Upper lobe of right lung (tissue), 1 donor: ENCODE measurements around the gene UBR7. TPM values are rescaled to one million over a fixed set of nuclear protein-coding genes. Genes with fewer than 3 reads are reported as not detected.
"Not testable (repeated sequence)": the region's sequence is repeated elsewhere in the genome, so short reads cannot be mapped to it uniquely, and the experiment has no call there.

ENCODE experiments used
- ATAC-seq: fragments of 200-7000 bp; cut with Tn5 transposase; one replicate; pipeline ENCODE4 v1.9.1; 2020; ENCODE audit warnings: mild to moderate bottlenecking, moderate library complexity
- DNase-seq: peaks from one replicate; pipeline ENCODE4 v3.0.0-alpha.2; 2020
- H3K27ac ChIP-seq: fragments of 200-600 bp; one replicate; pipeline ENCODE4 v1.8.0; 2022
- H3K27me3 ChIP-seq: fragments of 200-600 bp; one replicate; pipeline ENCODE4 v1.8.0; 2022; ENCODE audit warnings: mild to moderate bottlenecking
- H3K36me3 ChIP-seq: fragments of 200-600 bp; one replicate; pipeline ENCODE4 v1.8.0; 2022
- H3K4me1 ChIP-seq: fragments of 200-600 bp; one replicate; pipeline ENCODE4 v1.8.0; 2022
- H3K4me3 ChIP-seq: fragments of 200-600 bp; one replicate; pipeline ENCODE4 v1.8.0; 2022; ENCODE audit warnings: mild to moderate bottlenecking
- H3K9me3 ChIP-seq: fragments of 200-600 bp; one replicate; pipeline ENCODE4 v1.8.0; 2022
- intact Hi-C: fragments of 100-400 bp; cut with DNase I; formaldehyde crosslinking; loops from one replicate; pipeline ENCODE4 v1.11.0; 2022
- total RNA-seq: library from RNA; stranded (reverse); fragmentation: NEBNext Ultra II Directional; extraction: Animal tissue kit (Norgen Biotek cat#: 25700); gene quantifications from one replicate; pipeline ENCODE4 v1.2.1, GENCODE V29; 2021
- TF ChIP-seq, protein P1 (sequence below): fragments of 200-600 bp; IDR thresholded peaks from one replicate; pipeline ENCODE4 v1.8.0; 2022; ENCODE audit warnings: antibody characterized with exemption
- donor health status: DM: no; HTN: yes; CAD: no; lungs with severe emphysema.

Gene UBR7
- total RNA-seq, 1 donor from 2014 or later: 13.8 TPM

DNA sequence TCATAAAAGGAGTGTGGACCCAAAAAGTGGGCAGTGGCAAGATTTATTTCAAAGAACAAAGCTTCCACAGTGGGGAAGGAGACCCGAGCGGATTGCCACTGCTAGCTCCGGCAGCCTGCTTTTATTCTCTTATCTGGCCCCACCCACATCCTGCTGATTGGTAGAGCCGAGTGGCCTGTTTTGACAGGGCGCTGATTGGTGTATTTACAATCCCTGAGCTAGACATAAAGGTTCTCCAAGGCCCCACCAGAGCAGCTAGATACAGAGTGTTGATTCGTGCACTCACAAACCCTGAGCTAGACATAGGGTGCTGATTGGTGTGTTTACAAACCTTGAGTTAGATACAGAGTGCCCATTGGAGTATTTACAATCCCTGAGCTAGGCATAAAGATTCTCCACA lies 37.4 kb upstream of the UBR7 start:
- H3K27me3 ChIP-seq, intact Hi-C loops, DNase-seq, H3K4me1 ChIP-seq, ATAC-seq, H3K27ac ChIP-seq, H3K9me3 ChIP-seq, H3K36me3 ChIP-seq, H3K4me3 ChIP-seq: not testable (repeated sequence)

DNA sequence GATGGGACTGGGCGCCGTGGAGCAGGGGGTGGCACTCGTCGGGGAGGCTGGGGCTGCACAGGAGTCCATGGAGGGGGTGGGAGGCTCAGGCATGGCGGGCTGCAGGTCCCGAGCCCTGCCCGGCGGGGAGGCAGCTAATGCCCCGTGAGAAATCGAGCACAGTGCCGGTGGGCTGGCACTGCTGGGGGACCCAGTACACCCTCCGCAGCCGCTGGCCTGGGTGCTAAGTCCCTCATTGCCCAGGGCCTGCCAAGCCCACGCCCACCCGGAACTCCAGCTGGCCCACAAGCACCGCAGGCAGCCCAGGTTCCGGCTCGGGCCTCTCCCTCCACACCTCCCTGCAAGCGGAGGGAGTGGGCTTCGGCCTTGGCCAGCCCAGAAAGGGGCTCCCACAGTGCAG lies 36.9 kb upstream of the UBR7 start:
- H3K4me3 ChIP-seq, H3K27me3 ChIP-seq, H3K9me3 ChIP-seq, H3K4me1 ChIP-seq, H3K36me3 ChIP-seq, intact Hi-C loops, ATAC-seq, H3K27ac ChIP-seq: not testable (repeated sequence)
- peak; percentile 55 for DNase-seq

DNA sequence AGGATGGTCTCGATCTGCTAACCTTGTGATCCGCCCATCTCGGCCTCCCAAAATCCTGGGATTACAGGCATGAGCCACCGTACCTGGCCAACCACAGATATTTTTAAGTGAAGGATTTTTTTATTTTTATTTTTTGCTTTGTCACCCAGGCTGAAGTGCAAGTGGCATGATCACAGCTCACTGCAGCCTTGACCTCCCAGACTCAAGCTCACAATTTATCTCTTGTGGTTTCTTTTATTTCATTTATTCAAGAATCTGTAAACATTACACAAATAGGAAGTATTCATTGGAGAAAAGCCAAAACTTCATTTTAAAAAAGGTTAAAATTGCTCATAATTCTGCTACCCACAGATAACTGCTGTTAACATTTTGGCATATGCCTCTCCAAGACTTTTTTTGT lies 35.7 kb upstream of the UBR7 start:
- intact Hi-C loops: no loop called here
- DNase-seq (peak; percentile 6), ATAC-seq (no peak)
- Histone ChIP-seq H3K4me1 (no peaks in the 10 kb centered on the region), H3K4me3 (no peak overlapping the region), H3K36me3 (no peaks in the 10 kb centered on the region), H3K27ac (no peak overlapping the region), H3K9me3 (no peaks in the 10 kb centered on the region), H3K27me3 (no peaks in the 10 kb centered on the region)
- TF ChIP-seq, protein P1, sequence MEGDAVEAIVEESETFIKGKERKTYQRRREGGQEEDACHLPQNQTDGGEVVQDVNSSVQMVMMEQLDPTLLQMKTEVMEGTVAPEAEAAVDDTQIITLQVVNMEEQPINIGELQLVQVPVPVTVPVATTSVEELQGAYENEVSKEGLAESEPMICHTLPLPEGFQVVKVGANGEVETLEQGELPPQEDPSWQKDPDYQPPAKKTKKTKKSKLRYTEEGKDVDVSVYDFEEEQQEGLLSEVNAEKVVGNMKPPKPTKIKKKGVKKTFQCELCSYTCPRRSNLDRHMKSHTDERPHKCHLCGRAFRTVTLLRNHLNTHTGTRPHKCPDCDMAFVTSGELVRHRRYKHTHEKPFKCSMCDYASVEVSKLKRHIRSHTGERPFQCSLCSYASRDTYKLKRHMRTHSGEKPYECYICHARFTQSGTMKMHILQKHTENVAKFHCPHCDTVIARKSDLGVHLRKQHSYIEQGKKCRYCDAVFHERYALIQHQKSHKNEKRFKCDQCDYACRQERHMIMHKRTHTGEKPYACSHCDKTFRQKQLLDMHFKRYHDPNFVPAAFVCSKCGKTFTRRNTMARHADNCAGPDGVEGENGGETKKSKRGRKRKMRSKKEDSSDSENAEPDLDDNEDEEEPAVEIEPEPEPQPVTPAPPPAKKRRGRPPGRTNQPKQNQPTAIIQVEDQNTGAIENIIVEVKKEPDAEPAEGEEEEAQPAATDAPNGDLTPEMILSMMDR: no peak

DNA sequence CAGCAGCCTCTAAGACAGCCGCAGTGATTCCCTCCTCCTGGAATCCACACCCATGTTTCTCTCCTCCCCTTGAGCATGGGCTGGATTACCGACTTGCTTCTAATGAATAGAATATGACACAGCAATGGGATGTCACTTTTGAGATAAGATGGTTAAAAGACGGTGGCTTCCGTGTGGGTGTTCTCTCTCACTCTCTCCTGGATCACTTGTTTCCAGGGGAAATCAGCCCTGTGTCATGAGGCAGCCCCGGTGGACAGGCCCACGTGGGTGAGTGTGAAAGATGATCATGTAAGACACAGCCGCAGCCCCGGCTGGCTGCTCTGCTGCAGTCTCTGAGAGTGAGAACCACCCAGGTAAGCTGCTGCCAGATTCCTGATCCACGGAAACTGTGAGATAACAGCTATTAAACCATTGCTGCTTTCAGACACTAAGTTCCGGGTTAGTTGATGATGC lies 33.1 kb upstream of the UBR7 start:
- Histone ChIP-seq H3K27ac (no peak overlapping the region), H3K36me3 (no peaks in the 10 kb centered on the region), H3K4me3 (no peak overlapping the region), H3K27me3 (no peaks in the 10 kb centered on the region), H3K4me1 (peaks cover 6% of the 10 kb centered on the region), H3K9me3 (no peaks in the 10 kb centered on the region)
- ATAC-seq (no peak), DNase-seq (peak; percentile 48)
- intact Hi-C loops: no loop called here
- TF ChIP-seq, protein P1: no peak

DNA sequence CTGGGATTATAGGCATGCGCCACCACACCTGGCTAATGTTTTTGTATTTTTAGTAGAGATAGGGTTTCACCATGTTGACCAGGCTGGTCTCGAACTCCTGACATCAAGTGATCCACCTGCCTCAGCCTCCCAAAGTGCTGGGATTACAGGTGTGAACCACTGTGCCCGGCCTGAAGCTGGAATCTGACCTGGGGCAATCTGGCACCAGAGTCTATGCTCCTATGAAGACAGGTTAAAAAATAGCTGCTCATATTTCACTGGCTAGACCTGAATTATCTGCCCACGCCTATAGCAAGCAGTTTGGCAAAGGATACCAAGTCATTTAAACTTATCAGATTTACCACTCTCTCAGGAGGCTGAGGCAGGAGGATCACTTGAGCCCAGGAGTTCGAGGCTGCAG lies 32.3 kb upstream of the UBR7 start:
- intact Hi-C loops, H3K36me3 ChIP-seq, ATAC-seq, H3K27me3 ChIP-seq, H3K4me3 ChIP-seq, H3K27ac ChIP-seq, H3K9me3 ChIP-seq, H3K4me1 ChIP-seq: not testable (repeated sequence)
- peak; percentile 15 for DNase-seq

DNA sequence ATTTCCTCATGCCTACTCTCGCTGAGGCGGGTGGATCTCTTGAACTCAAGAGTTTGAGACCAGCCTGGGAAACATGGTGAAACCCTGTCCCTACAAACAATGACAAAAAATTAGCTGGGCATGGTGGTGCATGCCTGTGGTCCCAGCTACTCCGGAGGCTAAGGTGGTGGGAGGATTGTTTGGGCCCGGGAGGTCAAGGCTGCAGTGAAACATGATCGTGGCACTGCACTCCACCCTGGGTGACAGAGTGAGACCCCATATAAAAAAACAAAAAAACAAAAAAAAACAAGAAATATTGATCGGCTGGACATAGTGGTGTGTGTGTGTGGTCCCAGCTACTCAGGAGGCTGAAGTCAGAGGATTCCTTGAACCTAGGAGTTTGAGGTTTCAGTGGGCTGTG lies 31.6 kb upstream of the UBR7 start:
- peak; percentile 20 for DNase-seq
- no peaks in the 10 kb centered on the region for H3K9me3 ChIP-seq
- no peak overlapping the region for H3K27ac ChIP-seq
- TF ChIP-seq, protein P1: no peak
- intact Hi-C loops: no loop called here
- H3K27me3 ChIP-seq: no peaks in the 10 kb centered on the region
- no peaks in the 10 kb centered on the region for H3K36me3 ChIP-seq
- ATAC-seq: no peak
- peaks cover 6% of the 10 kb centered on the region for H3K4me1 ChIP-seq
- H3K4me3 ChIP-seq: no peak overlapping the region

DNA sequence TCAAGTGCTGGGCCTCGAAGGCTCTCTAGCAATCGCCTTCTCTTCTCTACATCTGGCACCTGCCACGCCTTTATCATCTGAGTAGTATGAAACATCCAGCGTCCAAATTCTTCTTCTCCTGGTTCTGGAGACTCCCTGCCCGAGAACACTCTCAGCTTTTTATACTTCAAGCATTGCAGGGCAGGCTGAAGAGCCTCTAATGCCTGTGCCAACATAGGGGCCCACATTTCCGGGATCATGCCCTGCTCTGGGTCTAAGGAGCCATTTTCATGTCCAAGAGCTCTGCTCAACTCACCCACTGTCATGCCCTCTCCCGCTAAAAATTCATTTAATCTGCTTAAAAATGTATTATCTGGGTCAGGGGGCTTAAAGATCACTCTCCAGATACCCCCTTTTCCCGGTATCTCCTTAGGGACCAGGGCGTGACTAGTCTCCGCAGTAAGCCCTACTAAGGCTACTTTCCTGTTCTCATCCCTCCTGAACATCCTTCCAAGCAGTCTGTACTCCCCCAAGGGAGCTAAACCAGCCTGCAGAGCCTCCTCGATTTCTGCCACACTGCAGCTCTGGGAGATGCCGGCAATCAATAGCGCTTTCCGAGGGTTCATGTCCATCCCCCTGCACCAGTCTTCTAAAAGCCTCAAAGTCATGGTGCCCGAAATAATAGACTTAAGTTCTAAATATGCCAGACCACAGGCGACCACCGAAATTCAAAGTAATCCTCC lies 23.3 kb upstream of the UBR7 start:
- Histone ChIP-seq H3K27me3 (no peaks in the 10 kb centered on the region), H3K4me3 (peak overlapping the region; percentile 95), H3K27ac (peak overlapping the region; percentile 97), H3K36me3 (peaks cover 29% of the 10 kb centered on the region), H3K9me3 (no peaks in the 10 kb centered on the region), H3K4me1 (peaks cover 26% of the 10 kb centered on the region)
- ATAC-seq: peak; percentile 19
- intact Hi-C loops: no loop called here
- TF ChIP-seq, protein P1: no peak
- DNase-seq: peak; percentile 66
